GM12875 (cell line): ENCODE data around the gene MCM3AP.

ENCODE experiments used
- H3K4me3 ChIP-seq: one replicate; pipeline ENCODE4 v1.5.1; 2011; ENCODE audit warnings: low read depth, low read length, control low read depth
- CTCF ChIP-seq: IDR thresholded peaks from 2 replicates; pipeline ENCODE4 v1.5.1; 2011; ENCODE audit warnings: low read depth, mild to moderate bottlenecking, control low read depth, inconsistent platforms, low read length, moderate library complexity, borderline replicate concordance; ENCODE audit not compliant: insufficient read depth

MCM3AP gene

GRCh38 chr21:46325073-46325912 is 39.9 kb upstream of the MCM3AP start:
- H3K4me3 ChIP-seq: peak overlapping the region; percentile 100
- TF ChIP-seq CTCF: peak; percentile 34; the same call in 1 of the 2 replicates

GRCh38 chr21:46324390-46325072 is 39.1 kb upstream of the MCM3AP start:
- 0 out of 2 replicates have a peak, but pooled peaks have one; percentile 11 for TF ChIP-seq CTCF
- peak overlapping the region; percentile 100 for H3K4me3 ChIP-seq

- no peak for TF ChIP-seq CTCF
Observed at GRCh38 chr21:46323710-46324389, 38.4 kb upstream of the MCM3AP start, which contains the start of the genes C21orf58 and PCNT. Gene C21orf58, minus strand, starts transcription at chr21:46323870. Its CDS starts 1,132 bp downstream, at chr21:46322738. Gene PCNT, plus strand, starts transcription at chr21:46324156. Its CDS starts 73 bp downstream, at chr21:46324229.

GRCh38 chr21:46323227-46323709 is 37.9 kb upstream of the MCM3AP start:
- peak overlapping the region; percentile 100 for H3K4me3 ChIP-seq
- no peak for TF ChIP-seq CTCF

More at GRCh38 chr21:46323710-46324389, 38.4 kb upstream of the MCM3AP start, which contains the start of the genes C21orf58 and PCNT:
- peak within 1 kb of the TSS; percentile 100 for H3K4me3 ChIP-seq

GRCh38 chr21:46322351-46323226 is 37.2 kb upstream of the MCM3AP start:
- H3K4me3 ChIP-seq: peak overlapping the region; percentile 100
- TF ChIP-seq CTCF: no peak

GRCh38 chr21:46320331-46320801 is 35.0 kb upstream of the MCM3AP start:
- TF ChIP-seq CTCF: no peak
- H3K4me3 ChIP-seq: no peak overlapping the region
